ENCODE measurements around the gene KCNH4.
A peak's percentile ranks its signal among the peaks of the same experiment; 100 is the strongest.
"Not testable (repeated sequence)": the region's sequence is repeated elsewhere in the genome, so short reads cannot be mapped to it uniquely, and the experiment has no call there.

KCNH4 gene

DNA sequence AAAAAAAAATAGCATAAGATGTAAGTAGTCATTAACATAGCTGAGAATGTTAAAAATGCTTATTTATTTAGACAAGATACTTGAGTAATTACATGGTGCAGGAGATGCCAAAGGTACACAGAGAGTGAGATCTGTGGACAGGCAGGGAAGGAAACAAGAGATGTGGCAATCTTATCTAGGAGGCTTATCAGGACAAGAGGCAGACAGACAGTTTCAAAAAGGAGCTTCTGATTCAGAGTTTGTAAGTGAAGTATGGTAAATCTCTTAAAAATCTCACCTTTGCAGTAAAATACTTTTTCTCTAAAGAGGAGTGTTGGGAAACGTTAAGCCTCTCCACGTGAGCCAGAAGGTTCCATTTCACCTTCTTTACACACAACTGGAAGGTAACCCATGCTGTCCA is 33.2 kb upstream of the KCNH4 start:
- no peak for DNase-seq (ENCODE audit: low read depth)
- H3K4me3 ChIP-seq (ENCODE audit: low read depth, low read length), result no peak overlapping the region
- TF ChIP-seq, protein P1, sequence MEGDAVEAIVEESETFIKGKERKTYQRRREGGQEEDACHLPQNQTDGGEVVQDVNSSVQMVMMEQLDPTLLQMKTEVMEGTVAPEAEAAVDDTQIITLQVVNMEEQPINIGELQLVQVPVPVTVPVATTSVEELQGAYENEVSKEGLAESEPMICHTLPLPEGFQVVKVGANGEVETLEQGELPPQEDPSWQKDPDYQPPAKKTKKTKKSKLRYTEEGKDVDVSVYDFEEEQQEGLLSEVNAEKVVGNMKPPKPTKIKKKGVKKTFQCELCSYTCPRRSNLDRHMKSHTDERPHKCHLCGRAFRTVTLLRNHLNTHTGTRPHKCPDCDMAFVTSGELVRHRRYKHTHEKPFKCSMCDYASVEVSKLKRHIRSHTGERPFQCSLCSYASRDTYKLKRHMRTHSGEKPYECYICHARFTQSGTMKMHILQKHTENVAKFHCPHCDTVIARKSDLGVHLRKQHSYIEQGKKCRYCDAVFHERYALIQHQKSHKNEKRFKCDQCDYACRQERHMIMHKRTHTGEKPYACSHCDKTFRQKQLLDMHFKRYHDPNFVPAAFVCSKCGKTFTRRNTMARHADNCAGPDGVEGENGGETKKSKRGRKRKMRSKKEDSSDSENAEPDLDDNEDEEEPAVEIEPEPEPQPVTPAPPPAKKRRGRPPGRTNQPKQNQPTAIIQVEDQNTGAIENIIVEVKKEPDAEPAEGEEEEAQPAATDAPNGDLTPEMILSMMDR (conservative IDR thresholded peaks at IDR 0.05; ENCODE audit: low read depth, low read length), result no peak

DNA sequence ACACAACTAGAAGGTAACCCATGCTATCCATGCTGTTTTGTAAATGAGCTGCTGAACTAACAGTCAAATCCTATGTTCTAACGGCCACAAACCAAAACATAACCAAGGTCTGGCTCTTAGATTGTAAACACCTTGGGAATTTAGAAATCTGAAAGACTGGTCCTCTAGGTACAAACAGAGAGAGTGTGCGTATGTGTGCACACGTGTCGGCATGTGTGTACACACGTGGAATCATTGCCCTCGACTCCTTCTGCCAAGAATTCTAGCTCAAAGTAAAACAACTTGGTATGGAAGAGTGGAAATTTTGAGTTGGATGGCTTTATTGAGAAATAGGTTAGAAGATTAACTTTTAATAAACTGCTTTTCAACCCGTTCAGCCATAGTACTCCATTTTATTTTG is 31.4 kb upstream of the KCNH4 start:
- H3K4me3 ChIP-seq (ENCODE audit: low read depth, low read length), result no peak overlapping the region
- TF ChIP-seq, protein P1 (conservative IDR thresholded peaks at IDR 0.05; ENCODE audit: low read depth, low read length), result no peak
- no peak for DNase-seq (ENCODE audit: low read depth)

GRCh38 chr17:42211921-42212341 is 31.0 kb upstream of the KCNH4 start:
- DNase-seq (ENCODE audit: low read depth); H3K4me3 ChIP-seq (ENCODE audit: low read depth, low read length): not testable (repeated sequence)

- H3K4me3 ChIP-seq (ENCODE audit: low read depth, low read length), result no peak overlapping the region
- TF ChIP-seq, protein P1 (conservative IDR thresholded peaks at IDR 0.05; ENCODE audit: low read depth, low read length), result no peak
- DNase-seq (ENCODE audit: low read depth), result no peak
Measured at GRCh38 chr17:42210046-42210445, 29.1 kb upstream of the KCNH4 start.

DNA sequence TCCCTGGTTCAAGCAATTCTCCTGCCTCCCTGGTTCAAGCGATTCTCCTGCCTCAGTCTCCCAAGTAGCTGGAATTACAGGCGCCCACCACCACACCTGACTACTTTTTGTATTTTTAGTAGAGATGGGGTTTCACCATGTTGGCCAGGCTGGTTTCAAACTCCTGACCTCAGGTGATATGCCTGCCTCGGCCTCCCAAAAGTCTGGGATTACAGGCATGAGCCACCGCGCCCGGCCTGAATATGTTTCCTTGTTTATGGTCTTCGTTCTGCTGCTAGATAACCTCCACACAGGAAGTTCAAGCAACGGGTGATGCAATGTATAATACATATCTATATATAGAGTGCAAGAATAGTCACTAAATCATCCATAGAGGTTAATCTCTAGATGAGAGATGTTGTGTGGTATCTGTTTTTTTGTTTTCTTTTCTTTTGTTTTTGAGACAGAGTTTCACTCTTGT is 25.2 kb upstream of the KCNH4 start:
- DNase-seq (ENCODE audit: low read depth); H3K4me3 ChIP-seq (ENCODE audit: low read depth, low read length): not testable (repeated sequence)

DNA sequence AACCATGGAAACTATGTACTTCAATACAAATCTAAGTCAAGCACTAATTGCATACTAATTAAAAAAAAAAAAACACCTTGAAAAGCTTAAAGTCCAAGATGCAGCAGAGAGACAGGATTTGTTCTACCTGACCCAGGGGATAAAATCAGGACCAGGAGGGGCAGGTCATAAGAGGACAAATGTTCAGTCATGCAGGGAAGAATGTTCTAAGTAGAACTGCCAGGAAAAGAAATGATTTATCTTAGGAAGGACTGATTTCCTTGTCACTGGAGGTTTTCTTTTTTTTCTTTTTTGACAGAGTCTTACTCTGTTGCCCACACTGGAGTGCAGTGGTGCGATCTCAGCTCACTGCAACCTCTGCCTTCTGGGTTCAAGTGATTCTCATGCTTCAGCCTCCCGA is 22.4 kb upstream of the KCNH4 start:
- TF ChIP-seq, protein P1 (conservative IDR thresholded peaks at IDR 0.05; ENCODE audit: low read depth, low read length), result no peak
- no peak overlapping the region for H3K4me3 ChIP-seq (ENCODE audit: low read depth, low read length)
- no peak for DNase-seq (ENCODE audit: low read depth)

- TF ChIP-seq, protein P1 (conservative IDR thresholded peaks at IDR 0.05; ENCODE audit: low read depth, low read length), result no peak
- H3K4me3 ChIP-seq (ENCODE audit: low read depth, low read length), result no peak overlapping the region
- peak; percentile 44 for DNase-seq (ENCODE audit: low read depth)
Measured at GRCh38 chr17:42202696-42203095, 21.8 kb upstream of the KCNH4 start.

GRCh38 chr17:42202159-42202558 is 21.2 kb upstream of the KCNH4 start:
- no peak overlapping the region for H3K4me3 ChIP-seq (ENCODE audit: low read depth, low read length)
- TF ChIP-seq, protein P1 (conservative IDR thresholded peaks at IDR 0.05; ENCODE audit: low read depth, low read length), result no peak
- DNase-seq (ENCODE audit: low read depth), result no peak
